Measurements from ENCODE around the gene MTA1. TPM values are rescaled to one million over a fixed set of nuclear protein-coding genes. Genes with fewer than 3 reads are reported as not detected.

The MTA1 gene
- total RNA-seq, result 43.4 and 55.5 TPM in 2 replicates

- peak; percentile 49 for DNase-seq
Observed at GRCh38 chr14:105419195-105420091, at the start of gene MTA1. MTA1 (plus strand) TSS chr14:105419827; CDS start chr14:105420036, 209 bp downstream.

GRCh38 chr14:105374389-105374788 lies 45.2 kb upstream of the MTA1 start:
- DNase-seq, result no peak

- peak; percentile 72 for DNase-seq
Observed at GRCh38 chr14:105375635-105376057, 44.0 kb upstream of the MTA1 start.

- no peak for DNase-seq
Observed at GRCh38 chr14:105376521-105377440, 42.8 kb upstream of the MTA1 start.

- no peak for DNase-seq
Observed at GRCh38 chr14:105377555-105378182, 42.0 kb upstream of the MTA1 start.

- no peak for DNase-seq
Observed at GRCh38 chr14:105378199-105378598, 41.4 kb upstream of the MTA1 start.

- DNase-seq, result no peak
Observed at GRCh38 chr14:105378873-105379685, 40.5 kb upstream of the MTA1 start.

- DNase-seq, result no peak
Observed at GRCh38 chr14:105379946-105380345, 39.7 kb upstream of the MTA1 start.

GRCh38 chr14:105380756-105381155 lies 38.9 kb upstream of the MTA1 start:
- no peak for DNase-seq

GRCh38 chr14:105381446-105382342 lies 37.9 kb upstream of the MTA1 start:
- no peak for DNase-seq

- DNase-seq, result no peak
Observed at GRCh38 chr14:105382343-105383082, 37.1 kb upstream of the MTA1 start.

GRCh38 chr14:105383083-105383730 lies 36.4 kb upstream of the MTA1 start:
- DNase-seq, result no peak

- no peak for DNase-seq
Observed at GRCh38 chr14:105384041-105384557, 35.5 kb upstream of the MTA1 start.

GRCh38 chr14:105384605-105385321 lies 34.9 kb upstream of the MTA1 start:
- no peak for DNase-seq

GRCh38 chr14:105385322-105385637 lies 34.3 kb upstream of the MTA1 start:
- no peak for DNase-seq

- no peak for DNase-seq
Observed at GRCh38 chr14:105385698-105386365, 33.8 kb upstream of the MTA1 start.

- no peak for DNase-seq
Observed at GRCh38 chr14:105386581-105387529, 32.8 kb upstream of the MTA1 start.
